Measurements from ENCODE around the gene RALY.

Gene RALY

GRCh38 chr20:33985830-33986229 lies 7.9 kb upstream of the RALY start:
- no peak for DNase-seq (ENCODE audit: low read depth in 2 of 3, low spot score in 1 of 3)

DNA sequence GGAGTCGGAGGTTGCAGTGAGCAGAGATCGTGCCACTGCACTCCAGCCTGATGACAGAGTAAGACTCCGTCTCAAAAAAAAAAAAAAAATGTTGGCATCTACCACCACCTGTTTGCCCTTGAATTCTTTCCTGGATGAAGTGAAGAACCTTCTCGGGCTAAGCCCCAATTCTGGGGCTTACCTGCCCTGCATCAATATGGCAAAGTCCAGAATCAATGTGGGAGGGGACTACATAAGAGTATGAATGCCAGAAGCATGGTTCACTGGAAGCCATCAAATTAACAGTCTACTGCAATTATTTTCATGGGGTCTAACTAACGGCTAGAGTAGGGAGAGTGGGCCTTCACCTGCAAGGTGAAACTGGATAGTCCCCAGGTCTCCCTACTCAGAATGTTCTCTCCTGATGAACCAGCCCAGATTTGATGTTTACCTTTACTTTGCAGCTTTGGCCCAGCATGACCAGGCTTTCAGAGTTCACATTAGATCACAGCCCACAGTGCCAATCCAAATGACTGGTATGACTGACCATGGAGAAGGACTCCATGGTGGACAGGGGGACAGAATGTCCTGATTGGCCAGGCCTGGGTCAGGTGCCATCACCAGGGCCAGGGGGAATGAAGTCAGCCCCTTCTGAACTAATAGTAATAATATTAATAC lies 7.0 kb upstream of the RALY start:
- no peak for DNase-seq (ENCODE audit: low read depth in 2 of 3, low spot score in 1 of 3)

GRCh38 chr20:33990075-33990474 lies 3.6 kb upstream of the RALY start:
- DNase-seq (ENCODE audit: low read depth in 2 of 3, low spot score in 1 of 3), result no peak

- no peak for DNase-seq (ENCODE audit: low read depth in 2 of 3, low spot score in 1 of 3)
Measured at GRCh38 chr20:33991502-33991901, 2.2 kb upstream of the RALY start.

DNA sequence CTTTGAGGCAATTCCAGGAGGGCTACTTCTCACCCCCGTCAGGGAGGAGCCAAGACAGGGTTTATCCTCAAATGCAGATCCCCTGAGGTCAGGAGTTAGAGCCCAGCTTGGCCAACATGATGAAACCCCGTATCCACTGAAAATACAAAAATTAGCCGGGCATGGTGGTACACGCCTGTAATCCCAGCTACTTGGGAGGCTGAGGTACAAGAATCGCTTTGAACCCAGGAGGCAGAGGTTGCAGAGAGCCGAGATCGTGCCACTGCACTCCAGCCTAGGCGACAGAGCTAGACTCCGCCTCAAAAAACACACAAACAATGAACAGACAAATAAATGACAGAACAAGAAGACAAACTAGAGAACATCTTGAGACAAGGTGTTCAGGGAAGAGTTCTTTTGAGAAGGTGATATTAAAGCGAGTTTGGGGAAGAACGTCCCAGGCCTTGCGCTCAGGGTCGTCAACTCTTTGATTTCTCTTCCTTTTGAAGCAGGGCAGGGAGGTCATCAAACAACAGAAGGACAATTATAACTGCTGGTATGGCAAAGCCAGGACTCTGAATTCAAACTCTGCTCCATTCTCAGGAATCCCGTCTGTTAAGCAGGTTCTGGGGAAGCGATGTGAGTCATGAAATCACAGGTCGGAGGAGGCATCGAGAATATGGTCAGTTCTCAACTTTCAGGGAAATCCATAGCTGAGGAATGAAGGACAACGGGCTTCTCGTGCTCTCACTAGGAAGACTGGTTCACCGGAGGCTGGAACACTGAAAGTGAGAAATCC lies 1.4 kb upstream of the RALY start:
- peak in 1 of 3 donors; percentile 2 for DNase-seq (ENCODE audit: low read depth in 2 of 3, low spot score in 1 of 3)

DNA sequence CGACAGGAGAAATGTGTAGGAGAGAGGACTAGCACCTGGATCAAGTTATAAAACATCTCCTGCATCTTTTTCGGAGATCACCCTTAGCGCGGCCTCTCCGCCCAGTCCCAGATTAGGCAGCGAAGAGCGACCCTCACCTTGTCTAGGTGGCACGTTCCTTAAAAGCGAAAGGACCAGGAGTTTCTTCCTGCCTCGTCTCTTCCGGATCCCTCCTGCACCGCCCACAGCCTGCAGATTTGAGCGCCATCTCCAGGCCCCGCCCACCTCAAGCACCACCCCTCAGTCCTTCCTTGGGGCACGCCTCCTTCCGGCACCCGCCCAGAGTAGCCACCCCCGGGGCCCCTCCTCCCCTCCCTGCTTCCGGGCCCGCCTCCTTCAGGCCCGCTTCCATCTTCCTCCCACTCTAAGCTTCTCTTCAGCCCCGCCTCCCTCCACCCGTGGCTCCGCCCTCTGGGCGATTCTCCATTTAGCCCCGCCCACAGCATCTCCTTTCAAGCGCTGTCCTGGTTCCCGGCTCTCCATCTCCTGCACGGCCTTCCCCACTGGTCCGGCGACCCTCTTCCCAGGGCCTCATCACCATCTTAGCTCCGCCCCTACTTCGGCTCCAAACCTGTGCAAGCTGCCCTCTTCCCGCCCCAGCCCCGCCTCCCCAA lies 662 bp upstream of the RALY start:
- DNase-seq (ENCODE audit: low read depth in 2 of 3, low spot score in 1 of 3), result peak; percentile 99

DNA sequence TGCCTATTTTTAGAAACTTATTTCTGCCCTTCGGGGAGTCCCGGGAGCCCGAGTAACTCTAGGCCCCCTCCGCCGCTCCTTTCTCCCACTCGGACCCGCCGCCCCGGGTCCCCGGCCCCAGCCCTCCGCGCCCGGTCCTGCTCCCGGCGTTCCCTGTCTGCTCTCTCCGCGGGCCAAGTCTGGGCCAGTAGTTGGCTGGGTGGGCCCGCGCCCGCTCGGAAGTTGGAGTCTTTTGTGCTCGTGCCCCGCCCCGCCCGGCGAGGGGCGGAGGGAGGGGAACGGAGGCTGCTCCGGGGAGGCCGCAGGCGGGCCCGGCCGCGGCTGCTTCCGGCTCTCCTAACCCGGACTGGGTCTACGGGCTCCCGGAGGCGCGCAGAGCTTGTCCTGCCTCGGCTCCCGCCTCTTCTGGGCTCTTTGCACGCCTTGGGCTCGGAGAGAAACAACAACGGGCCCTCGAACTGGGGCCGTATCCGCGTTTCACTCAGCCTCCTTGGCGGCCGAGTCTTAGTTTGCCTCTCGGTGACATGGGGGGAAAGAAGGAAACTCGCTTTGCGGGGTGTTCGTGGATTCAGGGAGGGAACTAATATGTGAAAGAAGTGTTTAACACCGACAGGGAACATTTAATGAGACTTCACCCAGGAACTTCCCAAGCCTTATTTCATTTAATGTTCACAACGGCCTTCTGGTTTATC lies 657 bp downstream of the RALY start:
- DNase-seq (ENCODE audit: low read depth in 2 of 3, low spot score in 1 of 3), result peak; percentile 60 to 70 (median 62)

- DNase-seq (ENCODE audit: low read depth in 2 of 3, low spot score in 1 of 3), result no peak
Measured at GRCh38 chr20:33995053-33995831, 1.5 kb downstream of the RALY start.

- DNase-seq (ENCODE audit: low read depth in 2 of 3, low spot score in 1 of 3), result no peak
Measured at GRCh38 chr20:33999025-33999649, 5.4 kb downstream of the RALY start.

DNA sequence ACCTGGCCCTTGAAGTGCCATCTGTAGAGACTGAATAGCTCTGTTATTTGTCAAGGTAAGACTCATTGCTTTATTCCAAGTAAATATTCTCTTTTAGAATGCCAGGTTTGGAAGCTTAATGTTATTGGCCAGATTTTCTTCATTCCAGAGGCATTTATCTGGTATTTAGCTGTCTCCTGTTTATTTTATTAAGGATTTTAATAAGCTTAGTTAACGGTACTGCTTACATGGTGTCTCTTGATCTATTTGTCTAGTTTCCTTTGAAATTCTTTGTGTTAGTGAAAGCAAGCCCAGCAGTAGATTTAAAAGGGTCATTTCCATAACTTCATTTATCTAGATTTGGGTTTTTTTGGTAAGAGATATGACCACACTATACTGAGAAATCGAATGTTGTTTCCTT lies 7.7 kb downstream of the RALY start:
- no peak for DNase-seq (ENCODE audit: low read depth in 2 of 3, low spot score in 1 of 3)

GRCh38 chr20:34004227-34004626 lies 10.5 kb downstream of the RALY start:
- DNase-seq (ENCODE audit: low read depth in 2 of 3, low spot score in 1 of 3), result no peak

DNA sequence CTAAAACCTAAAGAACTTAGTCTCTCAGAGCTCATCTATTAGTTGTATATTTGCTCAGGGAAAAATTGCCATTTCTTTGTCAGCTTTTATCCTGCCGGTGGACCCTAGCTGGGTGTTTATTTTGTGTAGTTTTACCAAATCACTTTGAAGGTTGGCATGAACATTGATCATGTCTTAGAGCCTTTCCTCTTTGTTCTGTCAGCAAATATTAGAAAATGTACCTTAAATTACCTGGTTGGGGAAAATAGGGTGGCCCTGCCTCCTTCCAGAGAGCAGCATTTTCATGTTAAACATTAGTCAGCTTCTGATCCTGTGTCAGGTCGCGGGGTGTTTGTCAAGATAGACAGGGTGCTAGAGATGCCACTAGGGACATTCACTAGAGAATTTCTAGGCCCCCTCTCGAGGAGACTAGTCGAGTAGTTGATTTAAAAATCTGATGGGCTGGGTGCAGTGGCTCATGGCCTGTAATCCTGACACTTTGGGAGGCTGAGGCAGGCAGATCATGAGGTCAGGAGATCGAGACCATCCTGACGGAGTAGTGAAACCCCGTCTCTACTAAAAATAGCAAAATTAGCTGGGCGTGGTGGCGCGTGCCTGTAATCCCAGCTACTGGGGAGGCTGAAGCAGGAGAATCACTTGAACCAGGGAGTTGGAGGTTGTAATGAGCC lies 11.2 kb downstream of the RALY start:
- DNase-seq (ENCODE audit: low read depth in 2 of 3, low spot score in 1 of 3), result no peak

GRCh38 chr20:34006619-34007018 lies 12.9 kb downstream of the RALY start:
- no peak for DNase-seq (ENCODE audit: low read depth in 2 of 3, low spot score in 1 of 3)

GRCh38 chr20:34008477-34008876 lies 14.8 kb downstream of the RALY start:
- DNase-seq (ENCODE audit: low read depth in 2 of 3, low spot score in 1 of 3), result no peak

GRCh38 chr20:34010405-34010931 lies 16.8 kb downstream of the RALY start:
- DNase-seq (ENCODE audit: low read depth in 2 of 3, low spot score in 1 of 3), result no peak

GRCh38 chr20:34011275-34011674 lies 17.6 kb downstream of the RALY start:
- no peak for DNase-seq (ENCODE audit: low read depth in 2 of 3, low spot score in 1 of 3)

GRCh38 chr20:34012330-34012729 lies 18.6 kb downstream of the RALY start:
- DNase-seq (ENCODE audit: low read depth in 2 of 3, low spot score in 1 of 3), result no peak

- DNase-seq (ENCODE audit: low read depth in 2 of 3, low spot score in 1 of 3), result no peak
Measured at GRCh38 chr20:34012735-34013134, 19.0 kb downstream of the RALY start.

GRCh38 chr20:34013554-34013953 lies 19.8 kb downstream of the RALY start:
- DNase-seq (ENCODE audit: low read depth in 2 of 3, low spot score in 1 of 3), result no peak

DNA sequence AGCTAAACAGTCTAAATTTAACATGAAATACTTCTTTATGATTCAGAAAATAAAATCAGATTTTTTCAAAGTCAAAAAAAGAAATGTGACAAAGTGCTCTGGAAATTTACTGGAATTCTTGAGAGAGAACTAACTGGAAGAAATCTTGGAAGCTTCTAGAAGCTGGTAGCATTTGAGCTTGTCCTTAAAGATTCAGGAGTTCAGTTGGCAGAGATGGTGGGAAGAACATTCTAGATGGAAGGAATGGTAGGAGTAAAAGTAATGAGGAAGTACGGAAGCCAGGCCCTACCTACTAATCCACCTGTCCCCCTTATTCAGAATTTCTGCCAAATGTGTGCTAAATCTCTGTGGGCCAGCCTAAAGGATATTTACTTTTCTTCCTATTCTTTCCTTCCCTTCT lies 21.2 kb downstream of the RALY start:
- no peak for DNase-seq (ENCODE audit: low read depth in 2 of 3, low spot score in 1 of 3)

Measured in stimulated activated CD4-positive, alpha-beta T cell treated with anti-CD3 and anti-CD28 coated beads, Interleukin-12 subunit alpha, Interleukin-12 subunit beta, amount 100 ng/mL, for 48 hours (primary cell).